H9 (cell line): ENCODE measurements around the gene FBXO38. TPM values are rescaled to one million over a fixed set of nuclear protein-coding genes. Genes with fewer than 3 reads are reported as not detected.
A peak's percentile ranks its signal among the peaks of the same experiment; 100 is the strongest.

Experiments
- DNase-seq: peaks from one replicate; pipeline ENCODE4 v3.0.0-alpha.2; 2017
- H2AFZ ChIP-seq: one replicate; pipeline ENCODE4 v1.6.1; 2013; ENCODE audit warnings: mild to moderate bottlenecking, low read length, control low read depth, moderate library complexity
- H2AK5ac ChIP-seq: 2 replicates; pipeline ENCODE4 v1.6.1; 2013; ENCODE audit warnings: low read length, control low read depth, mixed read lengths; ENCODE audit not compliant: insufficient read length
- H2BK120ac ChIP-seq: one replicate; pipeline ENCODE4 v1.6.1; 2013; ENCODE audit warnings: low read depth, mild to moderate bottlenecking, low read length, control low read depth, inconsistent platforms; ENCODE audit not compliant: poor library complexity, severe bottlenecking
- H2BK12ac ChIP-seq: 2 replicates; pipeline ENCODE4 v1.6.1; 2013; ENCODE audit warnings: low read length, control low read depth, mixed read lengths, low read depth; ENCODE audit not compliant: insufficient read length
- H2BK15ac ChIP-seq: 2 replicates; pipeline ENCODE4 v1.6.1; 2013; ENCODE audit warnings: low read depth, low read length, control low read depth
- H2BK20ac ChIP-seq: one replicate; pipeline ENCODE4 v1.6.1; 2013; ENCODE audit warnings: low read depth, mild to moderate bottlenecking, low read length, control low read depth, inconsistent platforms; ENCODE audit not compliant: poor library complexity, severe bottlenecking
- H2BK5ac ChIP-seq: 2 replicates; pipeline ENCODE4 v1.6.1; 2013; ENCODE audit warnings: low read length, control low read depth, mixed read lengths; ENCODE audit not compliant: insufficient read length
- H3K14ac ChIP-seq: 2 replicates; pipeline ENCODE4 v1.6.1; 2013; ENCODE audit warnings: low read length, control low read depth; ENCODE audit not compliant: insufficient read depth
- H3K18ac ChIP-seq: 2 replicates; pipeline ENCODE4 v1.6.1; 2013; ENCODE audit warnings: low read depth, mild to moderate bottlenecking, mixed read lengths, low read length, control low read depth; ENCODE audit not compliant: insufficient read length
- H3K23ac ChIP-seq: 2 replicates; pipeline ENCODE4 v1.6.1; 2013; ENCODE audit warnings: low read length, control low read depth, mixed read lengths, low read depth; ENCODE audit not compliant: insufficient read length
- H3K23me2 ChIP-seq: 2 replicates; pipeline ENCODE4 v1.6.1; 2013; ENCODE audit warnings: low read depth, mild to moderate bottlenecking, mixed read lengths, low read length, control low read depth; ENCODE audit not compliant: insufficient read length, poor library complexity, severe bottlenecking
- H3K27ac ChIP-seq: 2 replicates; pipeline ENCODE4 v1.5.1; 2013; ENCODE audit warnings: low read length, control low read depth, mixed read lengths, low read depth; ENCODE audit not compliant: insufficient read length
- H3K27me3 ChIP-seq: 2 replicates; pipeline ENCODE4 v1.6.1; 2013; ENCODE audit warnings: low read length, control low read depth, inconsistent platforms; ENCODE audit not compliant: insufficient read depth
- H3K4ac ChIP-seq: 2 replicates; pipeline ENCODE4 v1.6.1; 2013; ENCODE audit warnings: low read depth, mild to moderate bottlenecking, control low read depth, inconsistent platforms, low read length, moderate library complexity
- H3K4me1 ChIP-seq: 2 replicates; pipeline ENCODE4 v1.6.1; 2013; ENCODE audit warnings: low read length, control low read depth, inconsistent platforms; ENCODE audit not compliant: insufficient read depth
- H3K4me2 ChIP-seq: 2 replicates; pipeline ENCODE4 v1.6.1; 2013; ENCODE audit warnings: low read length, control low read depth, mixed read lengths; ENCODE audit not compliant: insufficient read length, insufficient read depth
- H3K56ac ChIP-seq: 2 replicates; pipeline ENCODE4 v1.6.1; 2013; ENCODE audit warnings: low read depth, mild to moderate bottlenecking, mixed read lengths, low read length, control low read depth; ENCODE audit not compliant: insufficient read length
- H3K79me1 ChIP-seq: 2 replicates; pipeline ENCODE4 v1.6.1; 2013; ENCODE audit warnings: low read depth, mild to moderate bottlenecking, moderate library complexity, low read length, control low read depth, inconsistent platforms; ENCODE audit not compliant: insufficient read depth, poor library complexity, severe bottlenecking
- H3K79me2 ChIP-seq: 2 replicates; pipeline ENCODE4 v1.6.1; 2013; ENCODE audit warnings: low read length, control low read depth, inconsistent platforms; ENCODE audit not compliant: insufficient read depth
- H3K9ac ChIP-seq: 2 replicates; pipeline ENCODE4 v1.6.1; 2013; ENCODE audit warnings: low read length, control low read depth, mixed read lengths; ENCODE audit not compliant: insufficient read length; ENCODE audit errors: extremely low read depth
- H3K9me3 ChIP-seq: one replicate; pipeline ENCODE4 v1.6.1; 2013; ENCODE audit warnings: low read depth, low read length, inconsistent platforms; ENCODE audit not compliant: control insufficient read depth
- H3T11ph ChIP-seq: one replicate; pipeline ENCODE4 v1.6.1; 2013; ENCODE audit warnings: mild to moderate bottlenecking, low read length, control low read depth, inconsistent platforms
- H4K20me1 ChIP-seq: one replicate; pipeline ENCODE4 v1.6.1; 2013; ENCODE audit not compliant: control insufficient read depth, insufficient read length, insufficient read depth
- H4K5ac ChIP-seq: 2 replicates; pipeline ENCODE4 v1.6.1; 2013; ENCODE audit warnings: low read depth, mild to moderate bottlenecking, mixed read lengths, low read length, control low read depth; ENCODE audit not compliant: insufficient read length
- H4K8ac ChIP-seq: replicated peaks from 2 replicates; pipeline ENCODE4 v1.6.1; 2013; ENCODE audit warnings: low read length, control low read depth, mixed read lengths, low read depth; ENCODE audit not compliant: insufficient read length
- H4K91ac ChIP-seq: 2 replicates; pipeline ENCODE4 v1.6.1; 2013; ENCODE audit warnings: low read depth, mild to moderate bottlenecking, moderate library complexity, mixed read lengths, low read length, control low read depth; ENCODE audit not compliant: insufficient read length
- H3K27ac Mint-ChIP-seq, 3 experiments: 2 replicates in 2 of 3; 3 replicates in 1 of 3; pipeline ENCODE4 v1.8.0; 2020 to 2021; ENCODE audit warnings: mixed read lengths in 3 of 3, mild to moderate bottlenecking in 1 of 3, moderate library complexity in 1 of 3
- H3K27me3 Mint-ChIP-seq: 2 replicates; pipeline ENCODE4 v1.8.0; 2021; ENCODE audit warnings: low read depth, mild to moderate bottlenecking, moderate library complexity, mixed read lengths
- H3K36me3 Mint-ChIP-seq, 3 experiments: 2 replicates in 2 of 3; 3 replicates in 1 of 3; pipeline ENCODE4 v1.8.0; 2020 to 2021; ENCODE audit warnings: low read depth in 3 of 3, mixed read lengths in 3 of 3; ENCODE audit not compliant: insufficient read depth in 1 of 3
- H3K4me1 Mint-ChIP-seq, 2 experiments: 2 replicates each; pipeline ENCODE4 v1.8.0; 2020; ENCODE audit warnings: mixed read lengths in 2 of 2
- H3K4me3 Mint-ChIP-seq, 2 experiments: 2 replicates in 1 of 2; 3 replicates in 1 of 2; pipeline ENCODE4 v1.8.0; 2020 to 2021; ENCODE audit warnings: mild to moderate bottlenecking in 2 of 2, mixed read lengths in 2 of 2, moderate library complexity in 1 of 2
- H3K9me3 Mint-ChIP-seq, 2 experiments: 2 replicates in 1 of 2; 3 replicates in 1 of 2; pipeline ENCODE4 v1.8.0; 2020; ENCODE audit warnings: mild to moderate bottlenecking in 2 of 2, mixed read lengths in 2 of 2, moderate library complexity in 1 of 2
- CTCF ChIP-seq: fragments of 200-600 bp; sonication (generic); conservative IDR thresholded peaks from 3 replicates; pipeline ENCODE4 v1.8.0; 2021; ENCODE audit warnings: antibody characterized with exemption, mild to moderate bottlenecking
- WGBS: extraction: QIAGEN DNeasy Blood & Tissue Kit; methylation state at CpG from one replicate; pipeline ENCODE4 v1.1.7; 2013; ENCODE audit warnings: missing lambda C conversion rate, low lambda C conversion rate, mixed read lengths; ENCODE audit not compliant: insufficient read length; ENCODE audit errors: extremely low coverage; 5-methylcytosine and 5-hydroxymethylcytosine counted together
- total RNA-seq: library from RNA; stranded (reverse); gene quantifications from 2 replicates; pipeline ENCODE4 v1.2.1, GENCODE V29; 2021

FBXO38 gene
- total RNA-seq, 1 experiment from 2014 or later = 34.6 TPM

DNA sequence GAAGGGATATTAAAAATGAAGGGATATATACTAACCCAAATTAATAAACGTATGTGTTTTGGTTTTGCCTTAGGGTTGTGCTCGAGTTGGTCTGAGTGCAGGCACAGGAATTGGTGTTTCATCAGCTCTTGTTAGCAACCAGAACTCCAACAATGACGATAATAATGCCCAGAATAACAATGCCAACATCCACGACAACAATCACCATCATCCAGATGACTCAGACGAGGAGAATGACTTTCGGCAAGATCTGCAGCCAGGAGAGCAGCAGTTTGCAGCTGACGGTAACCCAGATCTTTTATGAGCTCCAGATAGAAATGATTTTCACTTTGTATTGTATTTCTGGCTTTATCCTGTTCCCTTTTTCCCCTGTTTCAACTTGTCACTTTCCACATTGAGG, 33.2 kb downstream of the FBXO38 start:
- no peaks in the 10 kb centered on the region for H3K4me1 ChIP-seq
- TF ChIP-seq CTCF = no peak
- H3K23ac ChIP-seq = no peak overlapping the region
- H2BK5ac ChIP-seq = no peak overlapping the region
- no peak overlapping the region for H2BK20ac ChIP-seq
- no peaks in the 10 kb centered on the region for H3K9me3 ChIP-seq
- no peak overlapping the region for H3K4me2 ChIP-seq
- no peak overlapping the region for H3K4ac ChIP-seq
- no peak overlapping the region for H2BK12ac ChIP-seq
- no peak for DNase-seq
- peaks cover 10 to 62% (median 61%) of the 10 kb centered on the region in 3 experiments for H3K36me3 Mint-ChIP-seq
- H3T11ph ChIP-seq = no peak overlapping the region
- H4K91ac ChIP-seq = no peak overlapping the region
- no peaks in the 10 kb centered on the region for H4K20me1 ChIP-seq
- WGBS = no CpG with 5 or more reads among the region's 7 CpGs
- H3K27me3 Mint-ChIP-seq = no peaks in the 10 kb centered on the region
- no peak overlapping the region for H3K27ac ChIP-seq
- H3K23me2 ChIP-seq = no peaks in the 10 kb centered on the region
- H3K27me3 ChIP-seq = no peaks in the 10 kb centered on the region
- H3K27ac Mint-ChIP-seq = peak overlapping the region in 1 of 3 experiments; percentile 34; a peak in 1 of 7 replicates
- H3K18ac ChIP-seq = no peak overlapping the region
- no peak overlapping the region for H4K8ac ChIP-seq
- H2BK15ac ChIP-seq = no peak overlapping the region
- no peaks in the 10 kb centered on the region for H3K79me2 ChIP-seq
- no peak overlapping the region for H3K56ac ChIP-seq
- no peaks in the 10 kb centered on the region for H3K79me1 ChIP-seq
- H2BK120ac ChIP-seq = no peak overlapping the region
- H3K9me3 Mint-ChIP-seq = no peaks in the 10 kb centered on the region
- no peak overlapping the region for H2AFZ ChIP-seq
- H3K14ac ChIP-seq = no peak overlapping the region
- no peak overlapping the region for H4K5ac ChIP-seq
- no peak overlapping the region for H2AK5ac ChIP-seq
- H3K9ac ChIP-seq = no peak overlapping the region
- no peak overlapping the region for H3K4me3 Mint-ChIP-seq
- H3K4me1 Mint-ChIP-seq = no peaks in the 10 kb centered on the region
